Measurements from ENCODE around the gene PLEKHG2. TPM values are rescaled to one million over a fixed set of nuclear protein-coding genes. Genes with fewer than 3 reads are reported as not detected.

The PLEKHG2 gene
- total RNA-seq, 1 donor from 2014 or later, result 135 TPM

GRCh38 chr19:39411081-39411831, 1.2 kb upstream of the PLEKHG2 start:
- no peak for TF ChIP-seq CTCF (conservative IDR thresholded peaks at IDR 0.05)
- peaks cover 3% of the 10 kb centered on the region for H3K9me3 Mint-ChIP-seq
- H3K4me1 Mint-ChIP-seq, result peaks cover 51% of the 10 kb centered on the region
- H3K27ac Mint-ChIP-seq (ENCODE audit: unreplicated experiment), result no peak overlapping the region
- DNase-seq (ENCODE audit: low read depth, low spot score), result no peak
- H3K27me3 Mint-ChIP-seq (ENCODE audit: low read depth), result peaks cover 37% of the 10 kb centered on the region
- peaks cover 8% of the 10 kb centered on the region for H3K36me3 Mint-ChIP-seq (ENCODE audit: low read depth)
- peak overlapping the region; percentile 98 for H3K4me3 Mint-ChIP-seq

GRCh38 chr19:39411832-39412099, 703 bp upstream of the PLEKHG2 start:
- Mint-ChIP-seq H3K9me3 (peaks cover 3% of the 10 kb centered on the region), H3K4me3 (peak overlapping the region; percentile 98), H3K36me3 (ENCODE audit: low read depth) (peaks cover 8% of the 10 kb centered on the region), H3K4me1 (peaks cover 49% of the 10 kb centered on the region), H3K27ac (ENCODE audit: unreplicated experiment) (peak overlapping the region; percentile 53), H3K27me3 (ENCODE audit: low read depth) (peaks cover 34% of the 10 kb centered on the region)
- peak; percentile 85 for DNase-seq (ENCODE audit: low read depth, low spot score)
- peak; percentile 98 for TF ChIP-seq CTCF (conservative IDR thresholded peaks at IDR 0.05)

GRCh38 chr19:39412867-39413271, 400 bp downstream of the PLEKHG2 start:
- Mint-ChIP-seq H3K36me3 (ENCODE audit: low read depth) (peaks cover 8% of the 10 kb centered on the region), H3K4me3 (peak overlapping the region; percentile 98), H3K4me1 (peaks cover 53% of the 10 kb centered on the region), H3K27me3 (ENCODE audit: low read depth) (peaks cover 29% of the 10 kb centered on the region), H3K9me3 (peaks cover 3% of the 10 kb centered on the region), H3K27ac (ENCODE audit: unreplicated experiment) (peak overlapping the region; percentile 62)
- no peak for DNase-seq (ENCODE audit: low read depth, low spot score)
- TF ChIP-seq CTCF (conservative IDR thresholded peaks at IDR 0.05), result peak; percentile 51

- peaks cover 8% of the 10 kb centered on the region for H3K36me3 Mint-ChIP-seq (ENCODE audit: low read depth)
- DNase-seq (ENCODE audit: low read depth, low spot score), result peak; percentile 66
Measured at GRCh38 chr19:39413272-39413910, 922 bp downstream of the PLEKHG2 start.

More at GRCh38 chr19:39413272-39413910, 922 bp downstream of the PLEKHG2 start:
- Mint-ChIP-seq H3K9me3 (peaks cover 3% of the 10 kb centered on the region), H3K27me3 (ENCODE audit: low read depth) (peaks cover 23% of the 10 kb centered on the region), H3K4me1 (peaks cover 53% of the 10 kb centered on the region), H3K4me3 (peak overlapping the region; percentile 98), H3K27ac (ENCODE audit: unreplicated experiment) (peak overlapping the region; percentile 99)
- TF ChIP-seq CTCF (conservative IDR thresholded peaks at IDR 0.05), result no peak

Data from neural crest cell (in vitro differentiated cells).